Vagina (tissue), 2 donors: Measurements from ENCODE around the gene PROB1.

Experiments
- CTCF ChIP-seq, 3 experiments: fragments of 450-650 bp in 2 of 3; fragments of 200-600 bp in 1 of 3; sonication (generic) in 1 of 3; IDR thresholded peaks; one replicate each; pipeline ENCODE4 v1.5.1; 2017 to 2019; ENCODE audit warnings: antibody characterized with exemption in 3 of 3, mild to moderate bottlenecking in 2 of 3, moderate library complexity in 2 of 3
- POLR2AphosphoS5 ChIP-seq, 2 donors: sonication (generic); formaldehyde crosslinking; IDR thresholded peaks; one replicate each; pipeline ENCODE4 v1.9.0; 2017; ENCODE audit warnings: antibody characterized with exemption in 2 of 2, mild to moderate bottlenecking in 2 of 2, low read depth in 1 of 2; ENCODE audit not compliant: insufficient read depth in 1 of 2

GRCh38 chr5:139422307-139422893, 27.5 kb upstream of the PROB1 start:
- TF ChIP-seq CTCF (IDR thresholded peaks at IDR 0.05): peak; percentile 77 to 86 (median 84)
- no peak for TF ChIP-seq POLR2AphosphoS5 (IDR thresholded peaks at IDR 0.05; ENCODE audit: insufficient read depth in 1 of 2, low read depth in 1 of 2)
